ENCODE measurements around the gene LRRC4C. TPM values are rescaled to one million over a fixed set of nuclear protein-coding genes. Genes with fewer than 3 reads are reported as not detected.

LRRC4C gene
- total RNA-seq, 1 donor from 2014 or later: 1.2 TPM

DNA sequence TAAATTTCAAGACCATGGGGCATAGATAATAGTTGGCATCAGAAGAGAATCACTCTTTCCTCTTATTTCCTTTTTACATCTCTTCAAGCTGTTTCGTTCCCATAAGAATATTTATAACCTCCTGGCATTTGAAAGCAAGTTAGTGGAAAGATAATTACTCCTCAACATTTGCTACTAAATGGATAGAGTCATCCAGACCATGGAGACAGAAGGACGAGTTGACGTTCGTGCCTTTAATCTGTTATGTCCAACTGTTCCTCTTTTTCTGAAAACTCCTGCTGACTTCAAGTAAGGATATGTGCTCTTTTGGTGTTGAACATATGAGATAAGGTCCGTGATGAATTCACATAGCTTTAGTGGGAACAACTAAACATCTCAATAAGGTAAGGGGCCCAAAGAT lies 414.2 kb downstream of the LRRC4C start:
- no peak for DNase-seq (ENCODE audit: low spot score)
- TF ChIP-seq CTCF (IDR thresholded peaks at IDR 0.05; ENCODE audit: unreplicated experiment): no peak
- no peaks in the 10 kb centered on the region for H3K27me3 Mint-ChIP-seq (ENCODE audit: unreplicated experiment)
- no peaks in the 10 kb centered on the region for H3K4me1 Mint-ChIP-seq (ENCODE audit: unreplicated experiment)
- H3K27ac Mint-ChIP-seq (ENCODE audit: unreplicated experiment): no peak overlapping the region
- H3K9me3 Mint-ChIP-seq (ENCODE audit: unreplicated experiment): no peaks in the 10 kb centered on the region
- H3K4me3 Mint-ChIP-seq (ENCODE audit: unreplicated experiment): no peak overlapping the region
- H3K36me3 Mint-ChIP-seq (ENCODE audit: low read depth, unreplicated experiment): no peaks in the 10 kb centered on the region

GRCh38 chr11:41044747-41045146 lies 414.7 kb downstream of the LRRC4C start:
- no peak for TF ChIP-seq CTCF (IDR thresholded peaks at IDR 0.05; ENCODE audit: unreplicated experiment)
- H3K4me1 Mint-ChIP-seq (ENCODE audit: unreplicated experiment): no peaks in the 10 kb centered on the region
- no peak overlapping the region for H3K4me3 Mint-ChIP-seq (ENCODE audit: unreplicated experiment)
- H3K27me3 Mint-ChIP-seq (ENCODE audit: unreplicated experiment): no peaks in the 10 kb centered on the region
- H3K27ac Mint-ChIP-seq (ENCODE audit: unreplicated experiment): no peak overlapping the region
- DNase-seq (ENCODE audit: low spot score): no peak
- H3K9me3 Mint-ChIP-seq (ENCODE audit: unreplicated experiment): no peaks in the 10 kb centered on the region
- H3K36me3 Mint-ChIP-seq (ENCODE audit: low read depth, unreplicated experiment): no peaks in the 10 kb centered on the region

DNA sequence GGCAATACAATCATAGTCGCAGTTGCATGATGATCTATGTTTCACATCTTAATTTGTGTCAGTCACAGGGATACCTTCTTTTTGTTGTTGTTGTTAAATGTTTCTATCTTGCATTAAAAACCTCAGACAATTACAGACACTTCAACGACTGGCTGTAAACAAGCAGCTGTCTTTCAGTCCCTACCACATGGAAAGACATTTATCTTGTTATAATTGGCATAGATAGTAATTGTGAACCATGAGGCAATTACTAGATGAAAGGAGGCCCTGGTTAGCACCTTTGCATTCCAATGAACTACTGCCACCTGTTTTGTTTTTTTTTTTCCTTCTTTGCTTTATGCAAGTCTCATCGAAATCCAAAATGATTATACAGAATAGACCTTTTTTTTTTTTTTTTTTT lies 416.8 kb downstream of the LRRC4C start:
- TF ChIP-seq CTCF (IDR thresholded peaks at IDR 0.05; ENCODE audit: unreplicated experiment): no peak
- no peak overlapping the region for H3K4me3 Mint-ChIP-seq (ENCODE audit: unreplicated experiment)
- H3K36me3 Mint-ChIP-seq (ENCODE audit: low read depth, unreplicated experiment): no peaks in the 10 kb centered on the region
- H3K4me1 Mint-ChIP-seq (ENCODE audit: unreplicated experiment): no peaks in the 10 kb centered on the region
- H3K9me3 Mint-ChIP-seq (ENCODE audit: unreplicated experiment): no peaks in the 10 kb centered on the region
- no peaks in the 10 kb centered on the region for H3K27me3 Mint-ChIP-seq (ENCODE audit: unreplicated experiment)
- H3K27ac Mint-ChIP-seq (ENCODE audit: unreplicated experiment): no peak overlapping the region
- no peak for DNase-seq (ENCODE audit: low spot score)

DNA sequence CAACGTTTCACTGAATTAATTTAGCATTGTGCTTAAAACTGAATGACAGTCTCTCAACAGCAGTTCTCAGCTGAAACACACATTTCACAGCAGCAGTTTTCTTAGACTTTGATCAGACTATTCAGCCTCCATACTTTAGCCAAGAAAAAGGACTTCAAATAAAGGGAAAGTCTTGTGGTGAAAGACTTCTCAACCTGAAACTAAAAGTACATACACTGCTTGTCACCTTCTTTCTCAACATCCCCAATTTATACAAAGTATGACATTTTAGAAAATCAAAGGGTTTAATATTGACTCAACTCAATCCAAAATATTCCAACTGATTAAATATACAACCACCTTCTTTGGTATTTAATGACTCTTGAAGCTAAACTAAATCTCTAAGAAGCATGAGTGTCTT lies 419.0 kb downstream of the LRRC4C start:
- H3K27me3 Mint-ChIP-seq (ENCODE audit: unreplicated experiment): no peaks in the 10 kb centered on the region
- DNase-seq (ENCODE audit: low spot score): no peak
- H3K4me3 Mint-ChIP-seq (ENCODE audit: unreplicated experiment): no peak overlapping the region
- H3K27ac Mint-ChIP-seq (ENCODE audit: unreplicated experiment): no peak overlapping the region
- H3K36me3 Mint-ChIP-seq (ENCODE audit: low read depth, unreplicated experiment): no peaks in the 10 kb centered on the region
- H3K9me3 Mint-ChIP-seq (ENCODE audit: unreplicated experiment): no peaks in the 10 kb centered on the region
- no peak for TF ChIP-seq CTCF (IDR thresholded peaks at IDR 0.05; ENCODE audit: unreplicated experiment)
- no peaks in the 10 kb centered on the region for H3K4me1 Mint-ChIP-seq (ENCODE audit: unreplicated experiment)

GRCh38 chr11:41039592-41039991 lies 419.9 kb downstream of the LRRC4C start:
- Mint-ChIP-seq H3K27ac (ENCODE audit: unreplicated experiment) (no peak overlapping the region), H3K9me3 (ENCODE audit: unreplicated experiment) (no peaks in the 10 kb centered on the region), H3K36me3 (ENCODE audit: low read depth, unreplicated experiment) (no peaks in the 10 kb centered on the region), H3K4me3 (ENCODE audit: unreplicated experiment) (no peak overlapping the region), H3K4me1 (ENCODE audit: unreplicated experiment) (no peaks in the 10 kb centered on the region), H3K27me3 (ENCODE audit: unreplicated experiment) (no peaks in the 10 kb centered on the region)
- no peak for TF ChIP-seq CTCF (IDR thresholded peaks at IDR 0.05; ENCODE audit: unreplicated experiment)
- no peak for DNase-seq (ENCODE audit: low spot score)
